Small intestine (tissue), 7 donors: ENCODE measurements around the gene TMEFF2. TPM values are rescaled to one million over a fixed set of nuclear protein-coding genes. Genes with fewer than 3 reads are reported as not detected.
"Not testable (repeated sequence)": the region's sequence is repeated elsewhere in the genome, so short reads cannot be mapped to it uniquely, and the experiment has no call there.

Source experiments
- DNase-seq, 2 donors: peaks; one replicate each; pipeline versions ENCODE4 v3.0.0 to v3.0.0-alpha.2; 2013
- FAIRE-seq: peaks from 2 replicates; lab custom pipeline; 2012; peaks lifted over from hg19 to GRCh38; lab: Jason Lieb, UNC
- H3K27ac ChIP-seq, 3 donors: one replicate each; pipeline ENCODE4 v1.5.1; 2013; ENCODE audit warnings: low read length in 2 of 3, mild to moderate bottlenecking in 2 of 3, control low read depth in 1 of 3, inconsistent platforms in 1 of 3, low read depth in 1 of 3, moderate library complexity in 1 of 3
- H3K27me3 ChIP-seq, 3 donors: one replicate each; pipeline ENCODE4 v1.6.1; 2013; ENCODE audit warnings: low read length in 3 of 3, inconsistent platforms in 1 of 3; ENCODE audit not compliant: control insufficient read depth in 3 of 3, insufficient read depth in 3 of 3
- H3K36me3 ChIP-seq, 3 donors: one replicate each; pipeline ENCODE4 v1.6.1; 2013; ENCODE audit warnings: low read length in 3 of 3, inconsistent platforms in 1 of 3, low read depth in 1 of 3, mild to moderate bottlenecking in 1 of 3, moderate library complexity in 1 of 3; ENCODE audit not compliant: control insufficient read depth in 3 of 3, insufficient read depth in 2 of 3
- H3K4me1 ChIP-seq, 3 donors: one replicate each; pipeline ENCODE4 v1.6.1; 2013; ENCODE audit warnings: low read length in 2 of 3, inconsistent platforms in 1 of 3, low read depth in 1 of 3, mild to moderate bottlenecking in 1 of 3, moderate library complexity in 1 of 3; ENCODE audit not compliant: control insufficient read depth in 3 of 3, insufficient read depth in 2 of 3
- H3K4me3 ChIP-seq, 3 donors: one replicate each; pipeline ENCODE4 v1.5.1; 2013; ENCODE audit warnings: low read length in 3 of 3, control low read depth in 1 of 3, inconsistent platforms in 1 of 3, low read depth in 1 of 3, mild to moderate bottlenecking in 1 of 3, moderate library complexity in 1 of 3
- H3K9me3 ChIP-seq, 2 donors: one replicate each; pipeline ENCODE4 v1.6.1; 2013; ENCODE audit warnings: low read depth in 1 of 2, low read length in 1 of 2; ENCODE audit not compliant: control insufficient read depth in 2 of 2, insufficient read depth in 1 of 2
- WGBS, 3 donors: extraction: QIAGEN DNeasy Blood & Tissue Kit; methylation state at CpG; one replicate each; pipeline ENCODE4 v1.1.7; 2013; 5-methylcytosine and 5-hydroxymethylcytosine counted together
- polyA plus RNA-seq, 4 donors: library from polyadenylated mRNA; stranded (reverse) in 3 of 4; unstranded in 1 of 4; fragments of 200-250 nt in 3 of 4; fragments of 120-200 nt in 1 of 4; gene quantifications; one replicate each; pipeline versions ENCODE4 v1.2.1 to v1.2.3, GENCODE V29; 2013
- donor health status: healthy with polysubstance abuse.
- donor health status: control.
- donor health status: control.
- donor health status: Bipolar disorder and iron deficiency.
- donor health status: healthy.

The TMEFF2 gene
- polyA plus RNA-seq, 4 donors: 0.34 to 2.0 TPM; not detected in 2

GRCh38 chr2:191930205-191930604 lies 264.5 kb downstream of the TMEFF2 start:
- Histone ChIP-seq H3K27me3 (no peaks in the 10 kb centered on the region), H3K36me3 (no peaks in the 10 kb centered on the region), H3K9me3 (no peaks in the 10 kb centered on the region), H3K4me3 (no peak overlapping the region), H3K27ac (no peak overlapping the region), H3K4me1 (peaks cover 2 to 5% (median 5%) of the 10 kb centered on the region in 3 donors)
- 72 to 78% (median 75%) methylated on average over 3 of the region's 3 CpGs for whole genome bisulfite sequencing, 3 donors
- DNase-seq (no peak), FAIRE-seq (no peak)

- no peak for DNase-seq
- WGBS, 3 donors: 63 to 85% (median 83%) methylated on average over 4 of the region's 4 CpGs
These were observed 265.4 kb downstream of the TMEFF2 start for GRCh38 chr2:191929288-191929687.

GRCh38 chr2:191927991-191928390 lies 266.7 kb downstream of the TMEFF2 start:
- no peak for FAIRE-seq

More at GRCh38 chr2:191929288-191929687, 265.4 kb downstream of the TMEFF2 start:
- FAIRE-seq: no peak
- Histone ChIP-seq H3K9me3 (no peaks in the 10 kb centered on the region), H3K4me1 (peaks cover 2 to 5% (median 5%) of the 10 kb centered on the region in 3 donors), H3K27ac (no peak overlapping the region), H3K36me3 (no peaks in the 10 kb centered on the region), H3K27me3 (no peaks in the 10 kb centered on the region), H3K4me3 (no peak overlapping the region)

GRCh38 chr2:191927319-191927867 lies 267.3 kb downstream of the TMEFF2 start:
- 38 to 50% (median 41%) methylated on average over 4 of the region's 4 CpGs for WGBS, 3 donors
- no peaks in the 10 kb centered on the region for H3K36me3 ChIP-seq
- FAIRE-seq: no peak
- peaks cover 0 to 5% (median 2%) of the 10 kb centered on the region in 3 donors for H3K4me1 ChIP-seq
- H3K9me3 ChIP-seq: no peaks in the 10 kb centered on the region
- no peak overlapping the region for H3K27ac ChIP-seq
- H3K4me3 ChIP-seq: no peak overlapping the region
- peak in 1 of 2 donors; percentile 32 for DNase-seq
- no peaks in the 10 kb centered on the region for H3K27me3 ChIP-seq

More at GRCh38 chr2:191927991-191928390, 266.7 kb downstream of the TMEFF2 start:
- Histone ChIP-seq H3K4me1 (peaks cover 2 to 5% (median 4%) of the 10 kb centered on the region in 3 donors), H3K36me3 (no peaks in the 10 kb centered on the region), H3K27me3 (no peaks in the 10 kb centered on the region), H3K4me3 (no peak overlapping the region), H3K27ac (no peak overlapping the region), H3K9me3 (no peaks in the 10 kb centered on the region)
- DNase-seq: no peak
- 54 to 84% (median 56%) methylated on average over 3 of the region's 3 CpGs for WGBS, 3 donors

GRCh38 chr2:191926671-191927070 lies 268.1 kb downstream of the TMEFF2 start:
- Histone ChIP-seq H3K27me3 (no peaks in the 10 kb centered on the region), H3K36me3 (no peaks in the 10 kb centered on the region), H3K4me1 (peaks cover 0 to 5% (median under 1%) of the 10 kb centered on the region in 3 donors), H3K4me3 (no peak overlapping the region), H3K27ac (no peak overlapping the region), H3K9me3 (no peaks in the 10 kb centered on the region)
- FAIRE-seq: no peak
- no peak for DNase-seq
- 80 to 85% (median 84%) methylated on average over 1 of the region's 1 CpG for WGBS, 3 donors

- Histone ChIP-seq H3K27me3 (no peaks in the 10 kb centered on the region), H3K36me3 (no peaks in the 10 kb centered on the region), H3K27ac (no peak overlapping the region), H3K9me3 (no peaks in the 10 kb centered on the region), H3K4me3 (no peak overlapping the region), H3K4me1 (peaks cover 0 to 5% (median 0%) of the 10 kb centered on the region in 3 donors)
- FAIRE-seq (no peak), DNase-seq (no peak)
These were observed 271.1 kb downstream of the TMEFF2 start for GRCh38 chr2:191923652-191923997.

GRCh38 chr2:191922736-191923651 lies 271.7 kb downstream of the TMEFF2 start:
- no peaks in the 10 kb centered on the region for H3K9me3 ChIP-seq
- WGBS, 3 donors: 93 to 96% (median 95%) methylated on average over 12 to 20 of the region's 20 CpGs
- FAIRE-seq: no peak

GRCh38 chr2:191921650-191922049 lies 273.1 kb downstream of the TMEFF2 start:
- H3K4me3 ChIP-seq, H3K27me3 ChIP-seq, H3K9me3 ChIP-seq, H3K36me3 ChIP-seq, FAIRE-seq, H3K4me1 ChIP-seq, H3K27ac ChIP-seq, DNase-seq: not testable (repeated sequence)
- 93 to 98% (median 96%) methylated on average over 22 to 32 of the region's 32 CpGs for WGBS, 3 donors

More at GRCh38 chr2:191922736-191923651, 271.7 kb downstream of the TMEFF2 start:
- peaks cover 0 to 5% (median 0%) of the 10 kb centered on the region in 3 donors for H3K4me1 ChIP-seq
- DNase-seq: no peak
- H3K36me3 ChIP-seq: no peaks in the 10 kb centered on the region
- H3K27me3 ChIP-seq: no peaks in the 10 kb centered on the region
- H3K27ac ChIP-seq: no peak overlapping the region
- no peak overlapping the region for H3K4me3 ChIP-seq
